OCI-M2 (cell line): ENCODE results near the gene AGO1.

Experiments used
- DNase-seq: peaks from one replicate; lab custom pipeline; 2025; ENCODE audit not compliant: unreplicated experiment; lab: John Stamatoyannopoulos, UW

Gene AGO1

DNA sequence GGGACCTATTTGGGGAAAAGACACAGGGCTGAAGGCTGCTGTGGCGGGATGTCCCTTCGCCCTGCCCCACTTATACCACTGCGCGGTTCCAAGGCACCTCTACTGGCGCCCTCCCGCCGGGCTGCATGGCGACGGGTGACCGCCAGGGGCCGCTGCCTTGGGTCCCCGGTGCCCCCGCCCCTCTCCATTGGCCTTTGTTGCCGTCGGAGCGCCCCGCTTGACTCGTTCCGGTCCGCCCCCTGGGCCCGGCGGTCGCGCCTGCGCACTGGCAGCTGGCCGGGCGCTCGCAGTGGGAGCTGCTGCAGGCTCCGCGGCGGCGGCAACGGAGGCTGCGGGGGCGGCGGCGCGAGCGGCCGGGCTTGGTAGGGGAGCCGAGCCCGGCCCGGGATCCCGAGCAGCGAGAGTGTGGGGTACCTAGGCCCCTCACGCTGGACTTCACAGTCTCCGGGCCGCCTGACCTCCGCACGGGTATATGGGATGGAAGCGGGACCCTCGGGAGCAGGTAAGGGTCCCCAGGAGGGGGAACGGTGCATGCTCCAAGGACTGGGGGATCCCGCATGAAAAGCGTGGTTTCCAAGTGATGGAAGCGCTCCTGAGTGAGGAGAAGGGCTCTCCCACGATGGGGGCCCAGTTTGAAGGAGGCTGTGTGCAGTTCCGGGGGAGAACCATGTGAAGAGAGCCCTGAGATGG is at the start of gene AGO1:
Gene AGO1, plus strand, starts transcription at position 265 of the 690 bp plus-strand sequence. Its CDS starts 213 bp downstream, at position 478.
- DNase-seq: peak; percentile 59

DNA sequence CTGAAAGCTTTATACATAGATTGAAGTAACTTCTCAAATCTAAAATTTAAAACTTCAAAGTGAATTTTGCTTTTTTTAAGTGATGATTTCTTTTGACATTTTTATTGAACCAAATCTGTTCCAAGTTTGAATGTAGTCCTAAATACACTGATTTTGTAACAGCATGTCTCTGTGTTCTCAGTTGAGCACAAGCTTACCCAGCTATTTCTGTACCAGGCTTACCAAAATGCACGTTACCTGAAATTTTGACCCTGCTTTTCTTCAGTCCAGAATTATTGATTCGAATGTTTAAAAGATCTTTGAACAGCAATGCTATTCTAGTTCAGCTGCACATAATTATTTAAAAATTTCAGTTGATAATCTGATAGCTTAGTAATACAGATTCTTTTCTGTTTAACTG is 49.6 kb upstream of the AGO1 start:
- no peak for DNase-seq

- no peak for DNase-seq
Measured at GRCh38 chr1:35834218-35834617, 48.8 kb upstream of the AGO1 start.

GRCh38 chr1:35835398-35835797 is 47.6 kb upstream of the AGO1 start:
- DNase-seq: no peak

DNA sequence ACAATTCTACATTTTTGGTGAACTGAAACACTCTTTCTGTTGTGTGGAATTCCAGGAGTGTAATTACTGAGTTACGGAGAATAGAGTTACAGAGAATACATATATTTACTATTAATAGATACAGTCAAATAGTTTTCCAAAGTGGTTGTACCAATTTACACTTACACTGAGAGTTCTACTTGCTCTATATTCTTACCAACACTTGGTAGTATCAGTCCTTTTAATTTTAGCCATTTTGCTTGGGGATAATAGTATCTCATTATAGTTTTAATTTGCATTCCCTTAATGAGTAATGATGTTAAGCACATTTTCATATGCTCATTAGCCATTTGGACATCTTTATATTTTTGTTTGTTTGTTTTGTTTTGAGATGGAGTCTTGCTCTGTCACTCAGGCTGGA is 46.3 kb upstream of the AGO1 start:
- DNase-seq: no peak

- DNase-seq: no peak
Measured at GRCh38 chr1:35838693-35839245, 44.2 kb upstream of the AGO1 start.

DNA sequence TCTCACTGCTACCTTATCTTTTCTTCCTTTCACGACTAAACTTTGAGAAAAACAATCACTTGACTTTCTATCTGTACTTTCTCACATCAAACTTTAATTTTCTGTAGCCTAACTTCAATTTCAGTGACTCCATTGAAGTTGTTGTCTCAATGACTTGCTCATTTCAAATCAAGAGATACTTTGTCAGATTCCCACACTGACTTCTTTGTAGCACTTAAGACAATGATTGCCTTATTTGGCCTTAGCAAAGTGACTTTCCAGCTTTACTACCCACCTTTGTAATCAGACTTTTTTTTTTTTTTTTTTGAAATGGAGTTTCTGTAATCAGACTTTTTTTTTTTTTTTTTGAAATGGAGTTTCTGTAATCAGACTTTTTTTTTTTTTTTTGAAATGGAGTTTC is 38.2 kb upstream of the AGO1 start:
- DNase-seq: no peak

- no peak for DNase-seq
Measured at GRCh38 chr1:35845766-35846165, 37.2 kb upstream of the AGO1 start.

- DNase-seq: no peak
Measured at GRCh38 chr1:35847935-35848565, 35.0 kb upstream of the AGO1 start.

DNA sequence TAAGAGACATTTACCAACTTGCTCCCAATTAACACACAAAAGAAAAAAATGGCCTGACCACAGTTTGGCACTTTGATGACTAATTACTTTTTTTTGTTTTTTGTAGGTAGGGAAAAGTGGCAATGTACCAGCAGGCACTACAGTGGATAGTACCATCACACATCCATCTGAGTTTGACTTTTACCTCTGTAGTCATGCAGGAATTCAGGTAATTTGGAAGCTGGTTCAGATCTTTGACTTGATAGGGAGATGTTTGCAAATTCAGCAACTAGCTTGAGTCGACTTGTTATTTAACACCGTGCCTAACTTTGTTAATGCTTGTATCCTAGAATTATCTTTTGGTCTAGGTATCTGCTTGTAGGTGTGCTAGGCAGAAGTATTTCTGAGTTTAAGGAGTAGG is 33.0 kb upstream of the AGO1 start:
- no peak for DNase-seq

DNA sequence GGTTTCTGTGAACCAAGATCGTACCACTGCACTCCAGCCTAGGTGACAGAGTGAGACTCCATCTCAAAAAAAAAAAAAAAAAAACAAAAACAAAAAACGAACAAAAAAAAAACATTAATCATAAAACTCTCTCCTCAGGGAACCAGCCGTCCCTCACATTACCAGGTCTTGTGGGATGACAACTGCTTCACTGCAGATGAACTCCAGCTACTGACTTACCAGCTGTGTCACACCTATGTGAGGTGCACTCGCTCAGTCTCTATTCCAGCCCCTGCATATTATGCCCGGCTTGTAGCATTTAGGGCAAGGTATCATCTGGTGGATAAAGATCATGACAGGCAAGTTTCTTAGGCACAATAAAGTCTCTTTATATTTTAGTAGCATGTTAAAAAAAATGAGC is 32.3 kb upstream of the AGO1 start:
- DNase-seq: no peak

DNA sequence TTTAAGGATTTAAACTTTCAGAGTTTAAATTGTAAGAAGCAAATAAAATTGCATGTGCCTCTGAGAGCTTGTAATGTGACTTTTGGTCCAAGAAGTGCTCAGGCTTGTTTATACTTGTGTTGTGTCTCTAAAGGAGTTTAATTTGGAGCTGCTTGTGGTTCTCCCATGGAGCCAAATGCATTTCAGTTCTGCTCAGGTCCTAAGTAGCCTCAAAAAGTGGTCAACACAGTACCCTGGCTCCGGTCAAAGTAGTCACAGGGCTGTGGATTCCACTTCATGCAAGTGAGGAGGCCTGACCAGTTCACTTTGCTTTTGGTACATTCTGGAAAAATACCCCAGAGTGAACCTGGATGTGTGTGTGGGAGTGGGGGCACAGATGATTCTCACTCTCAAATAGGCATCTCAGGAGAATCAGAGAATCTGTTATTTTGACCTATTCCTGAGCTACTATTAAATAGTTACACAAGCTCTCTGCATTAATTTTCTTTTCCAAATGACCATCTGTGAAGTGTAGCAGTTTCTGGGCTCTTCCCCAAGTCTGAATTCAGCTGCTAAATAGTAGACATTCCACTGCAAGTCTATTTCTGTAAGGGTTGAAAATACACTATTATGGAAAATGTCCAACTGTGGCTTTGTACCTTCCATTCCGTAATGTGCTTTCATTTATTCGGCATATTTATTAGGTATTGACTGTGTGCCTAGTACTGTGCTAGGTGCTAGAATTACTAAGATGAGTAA is 31.7 kb upstream of the AGO1 start:
- no peak for DNase-seq

- DNase-seq: no peak
Measured at GRCh38 chr1:35852241-35852640, 30.8 kb upstream of the AGO1 start.

- DNase-seq: no peak
Measured at GRCh38 chr1:35854989-35855700, 27.9 kb upstream of the AGO1 start.

GRCh38 chr1:35856964-35857363 is 26.0 kb upstream of the AGO1 start:
- no peak for DNase-seq

- no peak for DNase-seq
Measured at GRCh38 chr1:35857830-35858229, 25.2 kb upstream of the AGO1 start.

- no peak for DNase-seq
Measured at GRCh38 chr1:35860696-35861095, 22.3 kb upstream of the AGO1 start.

- no peak for DNase-seq
Measured at GRCh38 chr1:35863136-35863535, 19.9 kb upstream of the AGO1 start.

DNA sequence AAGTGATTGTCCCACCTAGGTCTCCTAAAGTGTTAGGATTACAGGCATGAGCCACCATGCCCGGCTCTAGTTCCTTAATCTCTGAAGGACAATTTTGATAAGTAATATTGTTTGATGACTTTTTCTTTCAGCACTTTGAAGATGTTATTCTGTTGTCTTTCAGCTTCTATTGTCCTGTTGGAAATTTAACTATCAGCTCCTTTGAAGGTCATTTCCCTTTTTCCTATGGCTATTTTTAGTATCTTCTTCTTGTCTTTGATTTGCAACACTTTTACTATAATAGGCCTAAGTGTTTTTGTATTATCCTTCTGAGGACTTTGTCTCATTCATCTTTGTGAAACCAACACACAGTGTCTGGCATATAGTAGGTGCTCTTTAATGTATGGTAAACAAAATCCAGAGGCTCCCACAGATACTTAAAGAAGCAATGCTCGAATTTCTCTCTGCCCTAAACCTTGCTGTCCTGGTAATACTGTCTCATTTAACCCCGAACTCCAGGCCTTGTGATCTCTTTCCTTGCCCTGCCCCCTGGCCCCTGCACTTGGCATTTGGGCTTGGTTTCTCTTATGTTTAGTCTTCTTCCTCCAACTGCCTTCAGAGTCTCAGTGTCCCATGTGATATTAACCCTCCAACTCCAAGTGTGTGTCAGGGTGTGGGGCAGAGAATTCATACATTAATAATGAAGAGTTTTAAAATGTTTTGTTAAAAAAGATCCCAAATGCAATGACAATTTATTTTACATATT is 19.0 kb upstream of the AGO1 start:
- DNase-seq: no peak

GRCh38 chr1:35864813-35865212 is 18.2 kb upstream of the AGO1 start:
- DNase-seq: no peak

DNA sequence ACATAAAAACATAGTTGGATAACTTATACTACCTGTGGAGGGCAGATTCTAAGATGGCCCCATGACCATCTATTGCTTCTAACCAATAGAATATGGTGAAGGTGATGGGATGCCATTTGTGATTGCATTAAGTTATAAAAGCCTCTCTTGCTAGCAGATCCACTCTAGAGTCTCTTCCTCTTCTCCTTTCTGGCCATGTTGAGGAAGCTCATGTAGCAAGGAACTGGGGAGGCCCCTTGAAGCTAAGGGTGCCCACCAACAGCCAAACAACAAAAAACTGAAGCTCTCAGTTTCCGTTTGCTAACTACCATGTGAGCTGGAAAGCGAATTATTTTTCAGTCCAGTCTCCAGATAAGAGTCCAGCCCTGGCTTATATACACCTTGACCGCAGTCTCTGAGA is 16.0 kb upstream of the AGO1 start:
- DNase-seq: no peak
